Prostate gland (tissue), 2 donors: ENCODE measurements around the gene GPS2.

ENCODE experiments used
- POLR2AphosphoS5 ChIP-seq: sonication (generic); formaldehyde crosslinking; IDR thresholded peaks from one replicate; pipeline ENCODE4 v1.6.1; 2017; ENCODE audit warnings: antibody characterized with exemption
- TF ChIP-seq, protein P1 (sequence below), 4 experiments: fragments of 200-600 bp in 2 of 4; fragments of 450-650 bp in 2 of 4; sonication (generic) in 2 of 4; IDR thresholded peaks; 1 replicate in 3 of 4; 2 replicates in 1 of 4; pipeline ENCODE4 v1.5.1; 2016 to 2019; ENCODE audit warnings: antibody characterized with exemption in 4 of 4, mild to moderate bottlenecking in 2 of 4, moderate library complexity in 2 of 4

DNA sequence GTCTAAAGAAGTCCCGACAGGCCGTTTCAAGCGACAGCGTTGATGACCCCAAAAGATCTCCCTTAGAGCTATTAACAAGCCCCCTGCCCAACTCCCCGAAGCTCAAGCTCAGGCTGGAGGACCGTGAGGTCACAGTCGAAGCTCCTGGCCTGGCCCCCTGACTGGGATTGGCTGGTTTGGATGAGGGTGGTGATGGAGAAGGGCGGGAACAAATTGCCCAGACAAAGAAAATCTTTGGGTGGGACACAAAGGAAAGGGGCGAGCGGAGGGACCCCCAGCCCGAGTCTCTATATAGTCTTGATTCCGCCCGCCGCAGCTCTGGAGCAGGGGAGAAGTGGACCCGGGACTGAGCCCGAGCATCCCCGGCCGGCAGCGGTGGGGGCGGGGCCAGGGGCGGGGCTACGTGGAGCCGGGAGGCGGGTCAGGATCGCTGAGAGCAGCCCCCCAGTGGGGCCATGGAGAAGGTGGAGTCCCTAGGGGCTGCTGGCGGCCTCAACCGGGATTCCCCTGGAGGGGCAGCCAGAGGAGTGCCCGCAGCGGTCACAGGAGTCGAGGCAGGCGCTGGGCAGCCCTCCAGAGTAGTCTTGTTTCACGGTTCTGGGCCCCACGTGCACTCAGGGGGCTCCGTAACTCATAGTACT lies 15.0 kb upstream of the GPS2 start:
- TF ChIP-seq, protein P1, sequence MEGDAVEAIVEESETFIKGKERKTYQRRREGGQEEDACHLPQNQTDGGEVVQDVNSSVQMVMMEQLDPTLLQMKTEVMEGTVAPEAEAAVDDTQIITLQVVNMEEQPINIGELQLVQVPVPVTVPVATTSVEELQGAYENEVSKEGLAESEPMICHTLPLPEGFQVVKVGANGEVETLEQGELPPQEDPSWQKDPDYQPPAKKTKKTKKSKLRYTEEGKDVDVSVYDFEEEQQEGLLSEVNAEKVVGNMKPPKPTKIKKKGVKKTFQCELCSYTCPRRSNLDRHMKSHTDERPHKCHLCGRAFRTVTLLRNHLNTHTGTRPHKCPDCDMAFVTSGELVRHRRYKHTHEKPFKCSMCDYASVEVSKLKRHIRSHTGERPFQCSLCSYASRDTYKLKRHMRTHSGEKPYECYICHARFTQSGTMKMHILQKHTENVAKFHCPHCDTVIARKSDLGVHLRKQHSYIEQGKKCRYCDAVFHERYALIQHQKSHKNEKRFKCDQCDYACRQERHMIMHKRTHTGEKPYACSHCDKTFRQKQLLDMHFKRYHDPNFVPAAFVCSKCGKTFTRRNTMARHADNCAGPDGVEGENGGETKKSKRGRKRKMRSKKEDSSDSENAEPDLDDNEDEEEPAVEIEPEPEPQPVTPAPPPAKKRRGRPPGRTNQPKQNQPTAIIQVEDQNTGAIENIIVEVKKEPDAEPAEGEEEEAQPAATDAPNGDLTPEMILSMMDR (IDR thresholded peaks at IDR 0.05) = no peak
- no peak for TF ChIP-seq POLR2AphosphoS5
